SK-N-SH (cell line): ENCODE data around the gene SPATA18. TPM values are rescaled to one million over a fixed set of nuclear protein-coding genes. Genes with fewer than 3 reads are reported as not detected.

Experiments used
- CTCF ChIA-PET: fragments of 300-600, 350-600 bp; formaldehyde crosslinking; extraction: SDS; loops from one replicate; lab custom pipeline; 2021; lab: Yijun Ruan, JAX
- POLR2A ChIA-PET: fragments of 350-600 bp; sonication (Branson Sonifier 250); formaldehyde crosslinking; extraction: SDS; loops from one replicate; lab custom pipeline; 2020; ENCODE audit warnings: antibody characterized with exemption, inconsistent platforms; lab: Yijun Ruan, JAX
- DNase-seq: peaks from one replicate; pipeline ENCODE4 v3.0.0; 2012
- H2AFZ ChIP-seq: fragments of 200-600 bp; sonication (generic); 2 replicates; pipeline ENCODE4 v1.8.1; 2016; ENCODE audit warnings: antibody characterized with exemption, mild to moderate bottlenecking, low read depth
- H3F3A ChIP-seq: fragments of 200-600 bp; sonication (generic); replicated peaks from 2 replicates; pipeline ENCODE3; 2016; ENCODE audit warnings: antibody characterized with exemption, mild to moderate bottlenecking; ENCODE audit not compliant: insufficient read depth
- H3K27ac ChIP-seq, 2 experiments: fragments of 200-500 bp in 1 of 2; fragments of 200-600 bp in 1 of 2; sonication (Bioruptor generic) in 1 of 2; sonication (generic), shearing (Covaris generic) in 1 of 2; 2 replicates each; pipeline versions ENCODE4 v1.5.1 to v1.6.1; 2014 to 2016; ENCODE audit warnings: low read depth in 2 of 2, inconsistent platforms in 1 of 2, low read length in 1 of 2, mild to moderate bottlenecking in 1 of 2, mixed read lengths in 1 of 2
- H3K27me3 ChIP-seq: fragments of 200-600 bp; sonication (generic), shearing (Covaris generic); 2 replicates; pipeline ENCODE4 v1.6.1; 2016; ENCODE audit warnings: mixed run types; ENCODE audit not compliant: insufficient read depth
- H3K36me3 ChIP-seq, 2 experiments: fragments of 200-500 bp in 1 of 2; fragments of 200-600 bp in 1 of 2; sonication (Bioruptor generic) in 1 of 2; sonication (generic) in 1 of 2; replicated peaks in 1 of 2; 2 replicates each; pipeline versions ENCODE3 to v1.5.1; 2014 to 2016; ENCODE audit warnings: low read length in 1 of 2, mild to moderate bottlenecking in 1 of 2; ENCODE audit not compliant: insufficient read depth in 2 of 2, control insufficient read depth in 1 of 2
- H3K4me1 ChIP-seq, 2 experiments: fragments of 200-500 bp in 1 of 2; fragments of 200-600 bp in 1 of 2; sonication (Bioruptor generic) in 1 of 2; sonication (generic), shearing (Covaris generic) in 1 of 2; 2 replicates each; pipeline versions ENCODE4 v1.5.1 to v1.6.1; 2014 to 2016; ENCODE audit warnings: low read depth in 1 of 2, low read length in 1 of 2, mixed run types in 1 of 2; ENCODE audit not compliant: insufficient read depth in 2 of 2, control insufficient read depth in 1 of 2
- H3K4me2 ChIP-seq: fragments of 200-600 bp; sonication (generic), shearing (Covaris generic); 2 replicates; pipeline ENCODE4 v1.6.1; 2017; ENCODE audit warnings: mixed run types
- H3K4me3 ChIP-seq, 2 experiments: fragments of 200-500 bp in 1 of 2; fragments of 200-600 bp in 1 of 2; sonication (Bioruptor generic) in 1 of 2; sonication (generic), shearing (Covaris generic) in 1 of 2; 2 replicates each; pipeline versions ENCODE4 v1.5.1 to v1.8.1; 2014 to 2016; ENCODE audit warnings: low read depth in 2 of 2, inconsistent platforms in 1 of 2, low read length in 1 of 2, mild to moderate bottlenecking in 1 of 2, mixed read lengths in 1 of 2, moderate library complexity in 1 of 2
- H3K79me2 ChIP-seq: fragments of 200-600 bp; sonication (generic); 2 replicates; pipeline ENCODE4 v1.8.1; 2017; ENCODE audit warnings: mild to moderate bottlenecking; ENCODE audit not compliant: insufficient read depth
- H3K9ac ChIP-seq: fragments of 200-600 bp; sonication (generic); 2 replicates; pipeline ENCODE4 v1.6.1; 2017; ENCODE audit warnings: mixed run types
- H3K9me2 ChIP-seq: fragments of 200-600 bp; sonication (generic); 2 replicates; pipeline ENCODE4 v1.6.1; 2017; ENCODE audit warnings: mixed run types
- H3K9me3 ChIP-seq: fragments of 200-600 bp; sonication (generic); 2 replicates; pipeline ENCODE4 v1.6.1; 2017; ENCODE audit warnings: mixed run types, mild to moderate bottlenecking, moderate library complexity
- H4K20me1 ChIP-seq: fragments of 200-600 bp; sonication (generic); 2 replicates; pipeline ENCODE4 v1.6.1; 2017; ENCODE audit warnings: mild to moderate bottlenecking, mixed run types; ENCODE audit not compliant: insufficient read depth
- CTCF ChIP-seq: fragments of 200-600 bp; sonication (generic); IDR thresholded peaks from 2 replicates; pipeline ENCODE4 v1.6.1; 2017; ENCODE audit warnings: antibody characterized with exemption, mild to moderate bottlenecking, moderate library complexity
- FOSL2 ChIP-seq: IDR thresholded peaks from 2 replicates; pipeline ENCODE4 v1.4.0; 2012; ENCODE audit warnings: low read depth, mild to moderate bottlenecking, moderate library complexity, borderline replicate concordance
- FOXM1 ChIP-seq: IDR thresholded peaks from 2 replicates; pipeline ENCODE4 v1.4.0; 2012; ENCODE audit warnings: low read depth, mild to moderate bottlenecking
- JUND ChIP-seq: IDR thresholded peaks from 2 replicates; pipeline ENCODE4 v1.4.0; 2012
- MAX ChIP-seq: IDR thresholded peaks from 2 replicates; pipeline ENCODE4 v1.4.0; 2012; ENCODE audit warnings: low read depth
- MEF2A ChIP-seq: IDR thresholded peaks from 2 replicates; pipeline ENCODE4 v1.4.0; 2012; ENCODE audit warnings: low read depth, borderline replicate concordance
- NFIC ChIP-seq: IDR thresholded peaks from 2 replicates; pipeline ENCODE4 v1.4.0; 2012; ENCODE audit warnings: borderline replicate concordance
- NRF1 ChIP-seq: IDR thresholded peaks from 2 replicates; pipeline ENCODE4 v1.6.1; 2012; ENCODE audit warnings: low read depth, mild to moderate bottlenecking, low read length
- POLR2AphosphoS5 ChIP-seq: IDR thresholded peaks from 2 replicates; pipeline ENCODE4 v1.6.1; 2012; ENCODE audit warnings: low read depth, low read length
- RAD21 ChIP-seq: IDR thresholded peaks from 2 replicates; pipeline ENCODE4 v1.6.1; 2012; ENCODE audit warnings: mild to moderate bottlenecking, low read length
- RCOR1 ChIP-seq: fragments of 150-350 bp; IDR thresholded peaks from 2 replicates; pipeline ENCODE4 v1.6.1; 2017; ENCODE audit warnings: antibody characterized with exemption, low read length
- RFX5 ChIP-seq: IDR thresholded peaks from 2 replicates; pipeline ENCODE4 v1.6.1; 2012; ENCODE audit warnings: mild to moderate bottlenecking, improper control_type of control experiment, low read length
- TAF1 ChIP-seq: IDR thresholded peaks from 2 replicates; pipeline ENCODE4 v1.6.1; 2012; ENCODE audit warnings: low read depth, mild to moderate bottlenecking, low read length, moderate library complexity, borderline replicate concordance
- TEAD4 ChIP-seq: IDR thresholded peaks from 2 replicates; pipeline ENCODE4 v1.4.0; 2012; ENCODE audit warnings: mild to moderate bottlenecking, borderline replicate concordance; ENCODE audit not compliant: insufficient read depth
- USF1 ChIP-seq: IDR thresholded peaks from 2 replicates; pipeline ENCODE4 v1.4.0; 2012; ENCODE audit warnings: low read depth, borderline replicate concordance
- USF2 ChIP-seq: fragments of 150-350 bp; IDR thresholded peaks from 2 replicates; pipeline ENCODE4 v1.6.1; 2017; ENCODE audit warnings: antibody characterized with exemption, low read length, low read depth, borderline replicate concordance
- YY1 ChIP-seq: IDR thresholded peaks from 2 replicates; pipeline ENCODE4 v1.4.0; 2012; ENCODE audit warnings: low read depth, mild to moderate bottlenecking
- ZBTB33 ChIP-seq: IDR thresholded peaks from 2 replicates; pipeline ENCODE4 v1.4.0; 2012; ENCODE audit warnings: low read depth, borderline replicate concordance
- WGBS: methylation state at CpG from one replicate; pipeline ENCODE4 v1.1.6; 2017; ENCODE audit warnings: low lambda C conversion rate; 5-methylcytosine and 5-hydroxymethylcytosine counted together
- polyA plus RNA-seq, 3 experiments: library from polyadenylated mRNA; depleted of rRNA; stranded (reverse); fragments of >200 nt; gene quantifications; 2 replicates each; pipeline ENCODE4 v1.2.3, GENCODE V29; 2012

The SPATA18 gene
- polyA plus RNA-seq, 1 of the 3 experiments (the other 2 are of a cell fraction): 1.2 TPM

GRCh38 chr4:52006887-52007286 lies 44.2 kb upstream of the SPATA18 start:
- Histone ChIP-seq H3K27me3 (no peaks in the 10 kb centered on the region), H2AFZ (no peak overlapping the region), H3K9ac (no peak overlapping the region), H3K4me1 (no peaks in the 10 kb centered on the region), H3K4me3 (no peak overlapping the region)
- 91% methylated on average over 4 of the region's 4 CpGs for WGBS
- TF ChIP-seq MAX: no peak
- no peak for TF ChIP-seq CTCF
- TF ChIP-seq RCOR1: no peak
- TF ChIP-seq TEAD4: no peak
- TF ChIP-seq USF1: no peak
- TF ChIP-seq NFIC: no peak
- TF ChIP-seq JUND: no peak
- TF ChIP-seq ZBTB33: no peak
- TF ChIP-seq FOXM1: no peak
- TF ChIP-seq NRF1: no peak
- TF ChIP-seq, all 33 proteins: peak for 0
- no peaks in the 10 kb centered on the region for H4K20me1 ChIP-seq
- DNase-seq: no peak
- ChIA-PET POLR2A (no interaction called here), CTCF (no interaction called here)
- no peaks in the 10 kb centered on the region for H3K79me2 ChIP-seq
- no peaks in the 10 kb centered on the region for H3F3A ChIP-seq
- H3K9me2 ChIP-seq: no peaks in the 10 kb centered on the region
- no peak overlapping the region for H3K4me2 ChIP-seq
- H3K27ac ChIP-seq: no peak overlapping the region
- H3K9me3 ChIP-seq: no peaks in the 10 kb centered on the region
- peaks cover 0 to 14% of the 10 kb centered on the region in 2 experiments for H3K36me3 ChIP-seq

GRCh38 chr4:52010986-52011385 lies 40.1 kb upstream of the SPATA18 start:
- Histone ChIP-seq H3K4me1 (no peaks in the 10 kb centered on the region), H3K36me3 (peaks cover 0 to 22% of the 10 kb centered on the region in 2 experiments), H3K9me3 (no peaks in the 10 kb centered on the region), H3F3A (no peaks in the 10 kb centered on the region), H3K4me3 (no peak overlapping the region), H3K4me2 (no peak overlapping the region), H2AFZ (no peak overlapping the region), H3K9me2 (no peaks in the 10 kb centered on the region), H3K27me3 (no peaks in the 10 kb centered on the region), H3K9ac (no peak overlapping the region), H3K79me2 (no peaks in the 10 kb centered on the region), H3K27ac (no peak overlapping the region), H4K20me1 (no peaks in the 10 kb centered on the region)
- 97% methylated on average over 2 of the region's 2 CpGs for WGBS
- ChIA-PET POLR2A (no interaction called here), CTCF (no interaction called here)
- DNase-seq: no peak
- TF ChIP-seq POLR2AphosphoS5 (no peak), ZBTB33 (no peak), NRF1 (no peak), USF1 (no peak), RFX5 (no peak), MAX (no peak), FOSL2 (no peak), YY1 (no peak), TAF1 (no peak), TEAD4 (no peak), RAD21 (no peak), MEF2A (no peak), USF2 (no peak), JUND (no peak)
